Hematopoietic multipotent progenitor cell (in vitro differentiated cells): ENCODE results near the gene CASQ1. TPM values are rescaled to one million over a fixed set of nuclear protein-coding genes. Genes with fewer than 3 reads are reported as not detected.

Experiments
- DNase-seq, 3 donors: peaks; one replicate each; pipeline ENCODE4 v3.0.0-alpha.2; 2011 to 2015; ENCODE audit warnings: low read depth in 2 of 3, low spot score in 2 of 3
- total RNA-seq: library from RNA; depleted of rRNA; stranded (reverse); fragments of >200 nt; gene quantifications from one replicate; pipeline ENCODE4 v1.2.3, GENCODE V29; 2012

CASQ1 gene
- total RNA-seq, 1 donor: not detected

DNA sequence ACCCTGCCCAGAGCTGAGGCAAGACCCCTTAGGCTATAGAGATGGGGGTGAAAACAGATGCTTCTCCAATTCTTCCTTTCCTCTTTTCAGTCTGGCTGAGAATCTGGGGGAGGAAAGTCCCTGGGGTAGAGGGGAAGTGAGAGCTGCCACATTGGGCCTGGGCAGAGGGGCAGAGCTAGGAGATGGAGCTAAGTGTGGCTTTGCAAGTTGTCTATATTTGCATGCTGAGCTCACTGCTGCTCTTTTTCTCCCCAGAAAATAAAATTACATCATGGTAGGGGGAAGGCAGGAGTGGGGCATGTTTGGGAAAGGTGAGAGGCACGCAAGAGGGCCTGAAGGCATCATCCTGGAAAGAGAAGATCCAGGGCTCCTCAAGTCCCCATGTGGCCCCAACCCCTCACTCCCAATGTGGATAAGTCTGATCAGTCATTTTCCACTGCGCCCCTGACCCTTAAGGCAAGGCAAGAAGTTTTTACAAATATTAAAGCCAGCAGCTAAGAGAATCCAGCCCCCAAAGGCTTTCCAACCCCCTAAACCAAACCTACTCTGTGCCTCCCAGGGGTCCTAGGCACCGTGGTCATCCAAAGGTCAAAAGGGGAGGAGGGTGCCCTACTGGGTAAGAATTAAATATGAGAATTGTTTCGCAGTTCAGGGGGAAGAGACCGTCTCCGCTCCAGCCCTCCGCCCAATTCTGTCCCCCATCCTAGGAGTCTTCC lies 14.3 kb downstream of the CASQ1 start:
- peak in 2 of 3 donors; percentile 51 to 61 for DNase-seq

DNA sequence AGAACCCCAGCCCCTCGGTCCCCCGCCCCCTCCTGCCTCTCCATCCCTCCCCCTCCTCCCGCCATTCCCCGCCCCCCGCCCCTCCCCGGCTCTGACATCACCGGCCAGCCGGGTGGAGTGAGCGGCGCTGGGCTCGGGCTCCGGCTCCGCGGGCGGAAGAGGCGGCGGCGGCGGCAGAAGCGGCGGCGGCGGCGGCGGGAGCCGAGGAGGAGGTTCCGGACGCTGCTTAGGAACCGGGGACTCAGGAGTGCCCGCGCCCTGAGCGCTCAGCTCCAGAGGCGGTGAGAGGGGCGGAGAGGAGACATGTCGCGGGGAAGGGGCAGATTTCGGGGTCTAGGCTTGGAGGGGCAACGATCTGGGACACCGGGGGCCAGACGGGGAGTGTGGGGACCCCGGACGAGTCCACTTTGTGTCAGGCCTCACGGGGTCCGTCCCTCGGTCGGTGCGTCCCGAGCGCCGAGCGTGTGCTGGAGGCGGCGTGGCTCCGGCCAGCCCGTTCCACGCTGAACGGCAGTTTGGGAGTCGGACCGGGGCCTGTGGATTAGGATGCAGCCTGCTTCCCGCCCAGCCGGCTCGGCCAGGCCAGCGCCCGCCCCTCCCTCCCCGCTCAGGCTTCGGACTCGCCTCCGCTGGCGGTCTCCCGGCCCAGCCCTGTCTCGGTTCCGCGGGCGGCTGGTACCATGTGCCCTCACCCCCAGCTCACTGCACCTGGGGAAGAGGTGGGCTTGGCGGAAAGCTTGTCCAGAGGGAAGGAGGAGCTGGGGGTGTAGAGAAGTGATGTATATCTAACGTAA lies 15.1 kb downstream of the CASQ1 start, which contains the start of gene PEA15:
Gene PEA15, plus strand, starts transcription at position 143 of the 794 bp plus-strand sequence. CDS start 6,161 bp downstream, outside the sequence.
- DNase-seq: peak; percentile 37 to 78 (median 60)

DNA sequence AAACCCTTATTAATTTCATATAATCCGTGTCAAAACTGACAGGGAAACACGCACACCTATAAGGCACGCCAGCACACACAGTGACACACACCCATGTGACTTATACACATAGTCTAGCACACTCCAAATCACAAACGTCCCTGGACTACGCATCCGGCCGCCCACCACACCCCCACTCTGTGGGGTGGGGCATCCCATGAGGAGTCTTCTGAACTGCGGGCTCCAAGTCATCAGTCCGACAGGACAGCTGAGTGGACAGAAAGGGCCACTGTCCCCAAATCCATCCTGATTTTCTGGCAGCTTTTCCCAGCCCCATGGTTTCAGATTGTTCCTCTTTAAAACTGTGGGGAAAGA lies 15.6 kb downstream of the CASQ1 start:
- peak in 2 of 3 donors; percentile 22 to 28 for DNase-seq

DNA sequence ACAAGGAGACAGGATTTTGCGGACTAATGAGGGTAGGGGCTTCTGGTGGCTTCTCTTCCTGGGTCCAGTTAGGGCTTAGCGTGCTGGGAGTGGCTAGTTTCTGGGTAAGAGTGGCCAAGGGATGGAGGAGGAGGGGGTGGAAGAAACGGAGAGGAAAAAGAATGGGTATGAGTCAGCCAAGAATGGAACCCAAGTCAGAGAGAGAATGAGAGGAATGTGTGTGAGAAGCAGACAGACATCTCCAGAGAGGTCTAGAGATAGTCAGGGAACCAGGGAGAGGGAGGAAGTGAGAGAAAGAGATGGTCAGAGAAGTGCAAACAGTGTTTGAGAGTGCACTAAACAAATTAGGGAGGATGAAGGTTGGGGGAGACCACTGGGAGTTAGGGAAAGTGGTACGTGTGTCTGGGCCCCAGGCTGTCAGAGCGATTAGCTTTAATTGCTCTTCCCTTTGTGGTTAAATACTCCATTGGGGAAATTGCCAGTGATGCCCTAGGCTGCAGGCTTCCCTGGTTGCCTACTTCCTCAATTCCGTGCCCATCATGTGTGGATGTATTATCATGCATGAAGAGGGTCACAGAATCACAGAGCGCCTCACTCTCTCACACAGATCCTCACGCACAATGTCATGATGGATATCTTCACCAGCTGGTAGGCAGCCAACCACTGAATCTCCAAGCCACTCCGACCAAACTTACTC lies 16.2 kb downstream of the CASQ1 start:
- peak in 2 of 3 donors; percentile 7 to 10 for DNase-seq

DNA sequence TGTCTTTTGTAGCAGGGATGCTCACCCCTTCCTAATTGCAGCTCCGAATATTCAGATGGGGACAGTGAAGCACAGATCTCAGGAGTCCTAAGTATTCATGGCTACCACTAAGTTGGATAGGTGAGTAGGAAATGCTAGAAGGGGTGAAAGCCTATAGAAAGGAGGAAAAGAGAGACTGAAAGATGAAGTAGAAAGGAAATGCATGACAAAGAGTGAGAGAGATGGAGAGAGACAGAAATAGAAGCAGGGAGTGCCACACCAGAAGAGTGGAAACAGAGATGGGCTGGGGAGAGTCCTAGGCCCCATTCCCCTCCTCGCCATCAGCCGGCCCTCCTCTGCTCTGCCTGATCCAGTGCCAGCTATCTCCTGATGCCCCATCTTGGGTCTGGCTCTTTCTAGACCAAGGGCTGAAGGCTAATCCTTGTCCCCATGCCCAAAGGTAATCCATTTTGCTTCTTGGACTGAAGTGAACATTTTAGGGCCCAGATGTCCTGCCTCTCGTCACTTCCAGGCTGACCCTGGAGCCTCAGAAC lies 16.8 kb downstream of the CASQ1 start:
- no peak for DNase-seq

DNA sequence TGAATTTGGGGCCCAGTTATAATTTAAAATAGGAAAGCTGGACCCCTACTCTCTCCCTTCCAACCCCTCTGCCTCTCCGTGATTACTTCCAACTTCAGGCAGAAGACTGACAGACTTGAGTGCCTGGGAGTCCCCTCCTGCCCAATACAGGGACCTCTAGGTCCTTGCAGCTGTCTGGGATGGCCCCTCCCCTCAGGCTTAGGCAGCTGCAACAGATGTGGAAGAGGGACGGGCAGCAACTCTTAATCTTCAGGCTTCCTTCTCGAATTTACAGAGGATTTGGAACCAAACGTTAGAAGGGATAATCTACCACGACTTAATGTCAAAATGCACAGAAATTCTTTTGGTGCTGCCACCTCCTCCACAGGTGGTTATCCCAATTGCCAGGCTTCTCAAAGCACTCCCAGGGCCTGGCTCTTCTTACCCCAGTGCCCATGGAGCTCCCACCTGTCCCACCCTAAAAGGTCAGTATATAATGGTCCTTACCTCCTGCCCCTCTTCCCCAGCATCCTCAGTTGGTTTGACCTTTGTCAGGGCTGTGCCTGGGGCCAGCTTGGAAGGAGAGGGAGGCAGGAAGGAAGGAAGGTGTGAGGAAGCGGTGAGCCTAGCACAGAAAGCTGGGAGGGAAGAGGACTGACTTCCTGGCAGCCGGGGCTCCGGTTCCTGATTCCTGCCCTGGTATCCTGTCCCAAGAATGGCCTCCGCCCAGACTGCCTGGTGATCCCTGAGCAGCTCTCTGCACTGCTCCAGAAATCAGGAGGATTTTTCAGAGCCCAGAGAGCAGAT lies 17.6 kb downstream of the CASQ1 start:
- no peak for DNase-seq

DNA sequence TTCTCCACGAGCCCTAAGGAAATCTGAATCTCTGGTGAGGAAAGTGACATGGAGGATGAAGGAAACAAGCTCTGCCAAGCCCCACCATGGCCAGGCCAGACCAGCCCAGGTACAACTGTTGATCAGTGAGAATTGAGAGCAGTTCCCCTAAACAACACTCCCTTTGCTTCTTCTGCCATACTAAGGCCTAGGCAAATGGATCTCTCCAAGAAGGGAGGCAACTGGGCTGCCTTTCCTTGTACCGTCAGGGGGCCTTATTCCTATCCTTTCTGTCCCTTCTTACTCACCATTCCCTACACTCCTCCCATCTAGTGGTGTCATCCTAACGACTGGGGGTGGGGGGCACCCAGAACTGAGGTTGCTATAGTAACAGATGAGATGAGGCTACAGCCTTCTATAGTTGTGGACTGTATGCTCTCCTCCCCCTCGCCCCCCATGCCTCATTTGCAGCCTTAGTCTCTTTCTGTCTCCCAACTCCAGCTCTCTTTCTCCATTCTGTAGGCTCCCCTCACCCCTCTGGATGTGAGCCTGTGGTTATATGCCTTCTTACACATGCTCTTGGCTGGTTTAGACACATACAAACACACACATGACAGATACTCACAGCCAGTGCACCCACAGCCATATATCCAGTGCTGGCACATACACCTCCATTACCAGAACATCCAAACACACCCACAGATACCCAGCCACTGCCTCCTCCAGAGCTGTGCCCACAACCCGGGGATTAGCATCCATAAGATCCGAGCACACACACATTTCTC lies 18.4 kb downstream of the CASQ1 start:
- no peak for DNase-seq

DNA sequence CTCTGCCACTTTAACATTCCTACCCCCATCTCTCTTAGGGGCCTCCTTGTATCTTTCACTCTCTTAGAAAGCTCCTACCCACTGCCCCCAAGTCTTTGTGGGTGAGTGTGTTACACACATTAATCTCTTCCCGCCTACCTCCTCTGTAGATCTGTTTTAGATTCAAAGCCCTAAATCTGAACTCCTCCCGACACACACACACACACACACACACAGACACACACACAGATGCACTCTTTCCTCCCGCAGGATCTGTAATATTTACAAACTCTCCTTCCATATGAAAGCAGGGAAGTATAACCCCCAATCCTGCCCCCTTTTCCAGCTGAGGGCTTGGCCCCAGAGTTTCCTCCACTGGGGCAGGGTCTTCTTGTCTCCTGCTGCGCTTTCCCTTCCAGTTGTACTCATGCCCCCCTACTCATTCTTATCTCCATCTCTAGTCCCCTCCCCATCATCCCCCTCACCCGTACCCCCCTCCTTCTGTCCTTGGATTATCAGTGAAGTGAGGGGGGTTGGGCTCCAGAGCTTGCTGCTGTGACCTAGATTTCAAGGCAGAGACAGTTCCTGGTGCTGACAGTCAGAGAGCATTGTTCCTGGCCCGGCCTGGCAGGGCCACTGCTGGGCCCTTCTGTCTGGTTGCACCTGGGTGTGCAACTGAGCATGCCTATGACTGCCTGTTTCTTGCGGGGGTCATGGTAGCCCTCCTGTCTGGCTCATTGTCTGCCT lies 19.1 kb downstream of the CASQ1 start:
- DNase-seq: no peak

DNA sequence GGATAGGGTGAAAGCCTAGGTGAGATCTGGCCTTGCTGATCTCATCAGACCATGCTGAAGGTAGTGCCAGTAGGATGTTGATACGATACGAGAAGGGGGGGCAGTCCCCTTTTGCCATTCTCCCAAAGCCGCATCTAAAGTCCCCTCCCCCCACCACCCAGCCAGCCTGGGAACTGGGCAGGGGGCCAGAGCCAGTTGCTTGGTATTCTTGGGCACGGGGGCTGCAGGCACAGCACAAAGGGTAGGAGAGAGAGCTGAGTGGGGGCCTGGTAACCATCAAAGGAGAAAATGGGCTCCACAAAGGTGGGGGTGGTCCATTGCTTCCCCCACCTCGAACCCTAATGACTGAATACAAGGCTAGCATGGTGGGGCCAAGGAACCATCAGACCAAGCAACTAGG lies 20.2 kb downstream of the CASQ1 start:
- DNase-seq: no peak

DNA sequence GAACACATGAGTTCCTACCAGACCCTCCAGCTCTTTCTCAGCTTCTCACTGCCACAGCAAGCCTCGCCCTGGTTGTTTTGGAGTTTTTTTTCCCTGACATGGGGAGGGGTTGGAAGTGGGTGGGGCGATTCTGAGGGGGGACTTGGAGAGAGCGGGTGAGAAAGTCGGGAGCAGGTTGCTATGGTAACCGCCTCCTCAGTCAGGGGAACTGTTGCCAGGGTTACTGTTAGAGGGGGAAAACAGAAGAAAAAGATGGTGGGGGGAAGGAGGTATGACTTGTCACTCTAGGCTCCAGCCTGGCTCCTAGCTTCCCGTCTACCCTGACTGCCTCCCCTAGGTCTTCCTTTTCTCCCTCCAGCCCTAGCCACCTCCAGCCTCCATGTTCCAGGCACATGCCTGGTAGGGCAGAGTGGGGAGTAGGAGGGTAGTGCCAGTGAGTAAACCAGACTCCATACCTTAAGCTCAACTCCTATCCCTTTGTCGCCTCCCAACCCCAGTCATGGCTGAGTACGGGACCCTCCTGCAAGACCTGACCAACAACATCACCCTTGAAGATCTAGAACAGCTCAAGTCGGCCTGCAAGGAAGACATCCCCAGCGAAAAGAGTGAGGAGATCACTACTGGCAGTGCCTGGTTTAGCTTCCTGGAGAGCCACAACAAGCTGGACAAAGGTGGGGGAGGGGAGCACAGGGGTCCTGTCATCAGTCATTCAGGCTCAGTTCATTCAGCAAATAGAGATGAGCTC lies 20.8 kb downstream of the CASQ1 start:
- peak in 1 of 3 donors; percentile 19 for DNase-seq

DNA sequence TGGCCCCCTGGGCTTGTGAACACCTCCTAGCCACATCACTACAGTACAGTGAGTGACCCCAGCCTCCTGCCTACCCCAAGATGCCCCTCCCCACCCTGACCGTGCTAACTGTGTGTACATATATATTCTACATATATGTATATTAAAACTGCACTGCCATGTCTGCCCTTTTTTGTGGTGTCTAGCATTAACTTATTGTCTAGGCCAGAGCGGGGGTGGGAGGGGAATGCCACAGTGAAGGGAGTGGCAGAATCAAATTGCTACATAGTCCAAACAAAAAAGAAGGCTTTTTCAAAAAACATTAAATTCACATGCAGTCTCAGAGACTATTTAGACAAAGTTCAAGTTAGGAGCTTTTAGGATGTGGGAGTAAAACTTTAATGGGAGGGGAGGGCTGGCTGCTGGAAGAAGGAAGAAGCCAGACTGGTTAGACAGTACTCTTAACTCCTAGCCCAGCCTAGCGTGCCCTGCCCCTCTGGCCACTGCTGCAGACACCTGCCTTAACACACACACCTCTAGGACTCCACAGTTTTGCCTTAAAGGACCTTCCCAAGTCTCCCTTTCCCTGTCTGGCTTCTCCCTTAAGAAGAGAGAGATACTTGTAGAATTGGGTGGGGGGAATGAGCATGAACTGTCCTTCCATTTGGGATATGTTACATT lies 24.2 kb downstream of the CASQ1 start:
- DNase-seq: no peak

DNA sequence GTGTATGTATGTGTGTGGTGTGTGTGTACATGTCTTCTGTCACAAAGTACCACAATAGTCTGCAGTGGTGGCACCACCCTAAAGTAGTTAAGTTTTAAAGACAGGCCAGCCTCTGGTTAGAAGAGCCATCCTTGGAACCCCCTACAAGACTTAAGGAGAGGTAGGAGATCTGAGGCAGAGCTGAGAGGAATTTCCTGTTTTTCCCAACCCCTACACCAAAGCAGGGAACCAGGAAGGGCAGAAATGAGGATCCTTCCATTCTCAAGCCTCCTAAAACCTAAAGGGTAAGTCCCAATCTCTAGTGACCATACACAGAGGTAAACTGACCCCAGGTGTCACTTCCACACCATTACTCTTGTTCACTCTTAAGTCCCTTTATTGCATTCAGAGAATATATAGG lies 25.9 kb downstream of the CASQ1 start:
- no peak for DNase-seq

DNA sequence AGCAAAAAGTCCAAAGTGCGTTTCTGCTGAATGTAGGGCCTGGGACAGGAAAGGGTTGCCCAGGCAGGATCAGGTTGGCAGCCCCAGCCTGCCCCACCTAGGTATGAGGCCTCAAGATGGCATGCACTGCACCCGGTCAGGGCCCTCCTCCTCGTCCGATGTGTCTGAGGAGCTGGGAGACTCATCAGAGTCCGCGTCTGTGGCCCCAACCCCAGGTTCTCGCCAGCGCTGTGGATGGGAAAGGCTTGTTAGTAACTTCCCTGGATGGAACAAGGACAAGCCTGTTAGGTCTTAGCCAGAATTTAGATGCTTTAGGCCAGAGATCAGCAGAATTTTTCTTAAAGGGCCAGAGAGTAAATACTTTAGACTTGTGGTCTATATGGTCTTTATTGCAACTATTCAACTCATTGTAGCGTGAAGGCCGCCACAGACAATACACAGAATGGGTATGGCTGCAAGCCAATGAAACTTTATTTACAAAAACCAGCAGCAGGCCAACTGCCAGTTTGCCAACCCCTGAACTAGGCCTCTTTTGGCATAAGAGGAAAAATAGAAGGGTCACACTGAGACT lies 27.2 kb downstream of the CASQ1 start:
- DNase-seq: no peak

DNA sequence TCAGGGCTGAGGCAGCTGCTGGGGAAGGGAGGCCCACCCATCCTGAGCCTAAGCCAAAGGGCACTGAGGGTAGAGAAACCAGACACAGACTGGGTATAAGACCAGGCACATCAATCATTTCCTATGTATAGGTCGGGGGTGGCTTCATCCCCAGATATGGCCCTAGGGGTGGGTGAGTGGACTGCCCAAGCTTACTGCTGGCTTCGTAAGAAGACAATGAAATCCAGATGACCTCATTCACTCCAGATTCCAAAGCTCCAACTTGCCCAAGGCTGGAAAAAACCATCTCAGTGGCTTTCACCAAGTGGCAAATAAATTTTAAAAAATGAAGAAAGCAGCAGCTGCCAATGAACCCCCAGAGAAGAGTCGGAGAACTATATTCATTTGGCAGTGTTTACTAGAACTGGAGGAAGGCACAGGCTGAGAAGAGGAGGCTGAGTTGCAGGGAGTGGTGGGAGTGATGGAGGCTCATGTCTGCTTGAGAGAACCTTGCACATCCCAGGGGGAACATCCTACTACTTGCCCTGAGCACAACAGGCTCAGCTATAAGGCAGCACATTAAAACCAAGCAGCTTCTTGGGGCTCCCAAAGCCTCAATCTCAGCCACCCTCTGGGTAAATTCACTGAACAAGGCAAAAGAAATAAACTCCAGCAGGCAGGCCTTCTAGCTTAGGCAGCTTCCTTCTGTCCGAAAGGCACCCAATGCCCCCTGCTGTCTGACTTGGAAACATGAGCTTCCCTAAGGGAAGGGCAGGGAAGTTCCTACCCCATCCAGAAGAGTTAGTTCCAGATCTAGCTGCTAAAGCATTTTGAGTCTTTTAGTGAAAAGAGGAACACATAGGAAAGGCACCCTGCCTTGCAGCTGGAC lies 28.9 kb downstream of the CASQ1 start:
- peak in 2 of 3 donors; percentile 9 to 18 for DNase-seq

DNA sequence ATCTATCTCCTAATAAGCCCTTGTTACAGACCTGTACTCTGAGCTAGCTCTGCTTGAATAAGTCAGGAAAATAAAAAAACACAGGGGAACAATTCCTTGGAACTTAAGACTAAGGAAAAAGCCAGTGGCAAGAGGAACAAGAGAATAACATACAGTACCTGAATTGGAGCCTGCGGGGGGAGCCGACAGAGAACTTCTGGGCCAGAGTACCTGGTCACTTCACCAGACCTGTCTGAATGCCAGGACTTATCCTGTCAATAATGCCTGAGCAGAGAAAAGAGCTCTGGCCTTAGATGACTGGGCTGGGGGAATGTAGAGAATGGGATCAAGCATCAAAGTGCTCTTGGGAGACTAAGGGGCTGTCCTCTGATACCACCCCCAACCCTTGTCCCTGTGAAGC lies 29.9 kb downstream of the CASQ1 start:
- no peak for DNase-seq

DNA sequence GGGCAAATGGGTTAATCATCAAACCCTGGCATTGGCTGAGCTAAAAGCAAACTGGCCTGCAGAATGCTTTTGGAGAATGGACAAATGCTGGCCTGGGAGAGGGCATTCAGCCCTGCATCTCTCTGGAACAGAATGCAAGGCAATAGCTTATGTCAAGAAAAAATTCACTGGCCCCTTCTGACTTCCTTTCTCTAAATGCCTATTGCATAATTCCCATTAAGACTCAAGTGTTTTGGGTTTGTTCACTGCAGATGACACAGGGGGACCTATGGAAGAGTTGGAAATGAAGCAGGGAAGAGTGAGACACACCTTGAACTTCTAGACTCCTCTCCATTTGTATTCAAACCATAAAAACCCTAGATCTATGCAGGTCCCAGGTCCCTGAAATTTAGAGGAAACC lies 30.7 kb downstream of the CASQ1 start:
- DNase-seq: no peak
